HEK293 (cell line): ENCODE results near the gene PTPRG.

Experiments
- CTCF ChIA-PET: fragments of 350-600 bp; formaldehyde crosslinking; extraction: SDS; loops from one replicate; lab custom pipeline; 2021; ENCODE audit warnings: antibody characterized with exemption; lab: Yijun Ruan, JAX
- POLR2A ChIA-PET: fragments of 300-600 bp; formaldehyde crosslinking; extraction: SDS; loops from one replicate; lab custom pipeline; 2020; ENCODE audit warnings: antibody characterized with exemption, inconsistent platforms; lab: Yijun Ruan, JAX
- H3K27ac ChIP-seq: fragments of 200-500 bp; sonication (Bioruptor generic); 2 replicates; pipeline ENCODE4 v1.5.1; 2014; ENCODE audit warnings: low read depth, low read length, control low read depth, inconsistent platforms; ENCODE audit errors: extremely low read depth
- H3K36me3 ChIP-seq, 2 experiments: fragments of 200-500 bp in 1 of 2; sonication (Bioruptor generic) in 1 of 2; 1 replicate in 1 of 2; 2 replicates in 1 of 2; pipeline ENCODE4 v1.5.1; 2014 to 2017; ENCODE audit warnings: inconsistent platforms in 2 of 2, low read length in 2 of 2; ENCODE audit not compliant: control insufficient read depth in 2 of 2, insufficient read depth in 1 of 2
- H3K4me1 ChIP-seq: fragments of 200-500 bp; sonication (Bioruptor generic); 2 replicates; pipeline ENCODE4 v1.5.1; 2014; ENCODE audit warnings: mild to moderate bottlenecking, low read length, inconsistent platforms; ENCODE audit not compliant: control insufficient read depth, insufficient read depth
- H3K4me3 ChIP-seq: 2 replicates; pipeline ENCODE4 v1.5.1; 2011; ENCODE audit warnings: low read depth, mild to moderate bottlenecking, control low read depth, low read length, moderate library complexity
- H3K9me3 ChIP-seq: fragments of 200-500 bp; sonication (Bioruptor generic); 2 replicates; pipeline ENCODE4 v1.5.1; 2014; ENCODE audit warnings: low read depth, low read length, inconsistent platforms; ENCODE audit not compliant: control insufficient read depth, insufficient read depth
- CTCF ChIP-seq: fragments of 450-650 bp; formaldehyde crosslinking; IDR thresholded peaks from 2 replicates; pipeline ENCODE4 v1.5.1; 2016; ENCODE audit warnings: missing biosample characterization, missing genetic modification characterization
- FEZF1 ChIP-seq: fragments of 450-650 bp; formaldehyde crosslinking; IDR thresholded peaks from 2 replicates; pipeline ENCODE4 v1.5.1; 2016; ENCODE audit warnings: missing biosample characterization, missing genetic modification characterization
- GLIS2 ChIP-seq: fragments of 450-650 bp; formaldehyde crosslinking; IDR thresholded peaks from 2 replicates; pipeline ENCODE4 v1.5.1; 2016; ENCODE audit warnings: missing biosample characterization, missing genetic modification characterization
- HOXC10 ChIP-seq: sonication (generic); formaldehyde crosslinking; IDR thresholded peaks from 2 replicates; pipeline ENCODE4 v1.8.1; 2023; ENCODE audit warnings: mild to moderate bottlenecking, missing genetic modification reagents
- OSR2 ChIP-seq: fragments of 450-650 bp; formaldehyde crosslinking; IDR thresholded peaks from 2 replicates; pipeline ENCODE4 v1.5.1; 2016; ENCODE audit warnings: missing biosample characterization, missing genetic modification characterization
- PRDM10 ChIP-seq: fragments of 450-650 bp; formaldehyde crosslinking; IDR thresholded peaks from 2 replicates; pipeline ENCODE4 v1.5.1; 2016; ENCODE audit warnings: missing biosample characterization, missing genetic modification characterization
- PRDM6 ChIP-seq: fragments of 450-650 bp; formaldehyde crosslinking; IDR thresholded peaks from 2 replicates; pipeline ENCODE4 v1.5.1; 2017; ENCODE audit warnings: missing biosample characterization, missing genetic modification characterization
- ZBTB44 ChIP-seq: fragments of 450-650 bp; IDR thresholded peaks from 2 replicates; pipeline ENCODE4 v1.5.1; 2018; ENCODE audit warnings: missing biosample characterization, mild to moderate bottlenecking, missing genetic modification characterization
- ZEB2 ChIP-seq: fragments of 450-650 bp; formaldehyde crosslinking; IDR thresholded peaks from 2 replicates; pipeline ENCODE4 v1.5.1; 2016; ENCODE audit warnings: missing biosample characterization, missing genetic modification characterization
- ZFP69B ChIP-seq: fragments of 450-650 bp; formaldehyde crosslinking; IDR thresholded peaks from 2 replicates; pipeline ENCODE4 v1.5.1; 2016; ENCODE audit warnings: missing biosample characterization, missing genetic modification characterization
- ZNF112 ChIP-seq: fragments of 450-650 bp; formaldehyde crosslinking; IDR thresholded peaks from 2 replicates; pipeline ENCODE4 v1.5.0; 2017; ENCODE audit warnings: missing biosample characterization, missing genetic modification characterization
- ZNF155 ChIP-seq: fragments of 450-650 bp; formaldehyde crosslinking; IDR thresholded peaks from 2 replicates; pipeline ENCODE4 v1.5.1; 2016; ENCODE audit warnings: missing biosample characterization, missing genetic modification characterization
- ZNF184 ChIP-seq: fragments of 450-650 bp; IDR thresholded peaks from 2 replicates; pipeline ENCODE4 v1.5.1; 2018; ENCODE audit warnings: missing biosample characterization, mild to moderate bottlenecking, missing genetic modification characterization
- ZNF24 ChIP-seq: fragments of 450-650 bp; formaldehyde crosslinking; IDR thresholded peaks from 2 replicates; pipeline ENCODE4 v1.5.1; 2016; ENCODE audit warnings: missing biosample characterization, missing genetic modification characterization
- ZNF324 ChIP-seq: fragments of 450-650 bp; formaldehyde crosslinking; IDR thresholded peaks from 2 replicates; pipeline ENCODE4 v1.5.1; 2016; ENCODE audit warnings: missing biosample characterization, missing genetic modification characterization
- ZNF366 ChIP-seq: fragments of 450-650 bp; formaldehyde crosslinking; conservative IDR thresholded peaks from 2 replicates; pipeline ENCODE4 v1.5.1; 2016; ENCODE audit warnings: missing biosample characterization, missing genetic modification characterization
- ZNF398 ChIP-seq: fragments of 450-650 bp; formaldehyde crosslinking; IDR thresholded peaks from 2 replicates; pipeline ENCODE4 v1.5.1; 2017; ENCODE audit warnings: missing biosample characterization, missing genetic modification characterization
- ZNF514 ChIP-seq: fragments of 450-650 bp; formaldehyde crosslinking; IDR thresholded peaks from 2 replicates; pipeline ENCODE4 v1.5.1; 2016; ENCODE audit warnings: missing biosample characterization, missing genetic modification characterization
- ZNF580 ChIP-seq: fragments of 450-650 bp; formaldehyde crosslinking; IDR thresholded peaks from 2 replicates; pipeline ENCODE4 v1.5.1; 2016; ENCODE audit warnings: missing biosample characterization, missing genetic modification characterization
- ZNF600 ChIP-seq: fragments of 450-650 bp; formaldehyde crosslinking; IDR thresholded peaks from 2 replicates; pipeline ENCODE4 v1.5.1; 2016; ENCODE audit warnings: missing biosample characterization, missing genetic modification characterization
- ZNF621 ChIP-seq: fragments of 450-650 bp; formaldehyde crosslinking; IDR thresholded peaks from 2 replicates; pipeline ENCODE4 v1.5.1; 2017; ENCODE audit warnings: missing biosample characterization, missing genetic modification characterization
- ZNF624 ChIP-seq: fragments of 450-650 bp; formaldehyde crosslinking; IDR thresholded peaks from 2 replicates; pipeline ENCODE4 v1.5.1; 2017; ENCODE audit warnings: missing biosample characterization, missing genetic modification characterization
- ZNF768 ChIP-seq: fragments of 450-650 bp; formaldehyde crosslinking; IDR thresholded peaks from 2 replicates; pipeline ENCODE4 v1.5.1; 2018; ENCODE audit warnings: missing biosample characterization, mild to moderate bottlenecking, missing genetic modification characterization

The PTPRG gene

GRCh38 chr3:62210011-62210410 lies 648.6 kb downstream of the PTPRG start:
- no peaks in the 10 kb centered on the region for H3K36me3 ChIP-seq
- TF ChIP-seq ZNF184 (tag by site-specific recombination), result no peak
- no peak for TF ChIP-seq ZNF580 (tag by site-specific recombination)
- no peak for TF ChIP-seq ZNF514 (tag by site-specific recombination)
- no peak for TF ChIP-seq ZFP69B
- no peak for TF ChIP-seq ZNF621
- no peak for TF ChIP-seq ZNF324 (tag by site-specific recombination)
- ChIA-PET POLR2A (no interaction called here), CTCF (no interaction called here)
- H3K4me1 ChIP-seq, result peaks cover 4% of the 10 kb centered on the region; the same call in 1 of the 2 replicates
- H3K9me3 ChIP-seq, result no peaks in the 10 kb centered on the region
- H3K27ac ChIP-seq, result no peak overlapping the region
- H3K4me3 ChIP-seq, result no peak overlapping the region

GRCh38 chr3:62211675-62212429 lies 650.5 kb downstream of the PTPRG start:
- CTCF ChIA-PET, result interaction anchor here (1.2 to 2.5 kb wide), 2 partner anchors 10 to 13 kb away, joined by 3 to 8 read pairs; no protein-coding TSS in a partner anchor
- TF ChIP-seq CTCF (tag by site-specific recombination) (peak; percentile 29; the same call in 1 of the 2 replicates), OSR2 (peak; percentile 87), ZEB2 (tag by site-specific recombination) (no peak), GLIS2 (tag by site-specific recombination) (no peak), PRDM6 (peak; percentile 93), PRDM10 (peak; percentile 78), ZNF398 (tag by site-specific recombination) (0 out of 2 replicates have a peak, but pooled peaks have one; percentile 4), ZNF600 (tag by site-specific recombination) (no peak), FEZF1 (peak; percentile 82), ZBTB44 (0 out of 2 replicates have a peak, but pooled peaks have one; percentile 14), ZNF24 (tag by site-specific recombination) (peak; percentile 69; the same call in 1 of the 2 replicates), ZNF155 (tag by site-specific recombination) (no peak), ZNF366 (tag by site-specific recombination) (peak; percentile 48), ZNF112 (tag by site-specific recombination) (no peak), ZNF624 (tag by site-specific recombination) (no peak), ZNF768 (tag by site-specific recombination) (no peak), HOXC10 (CRISPR knock-in tag) (no peak)

More at GRCh38 chr3:62211675-62212429, 650.5 kb downstream of the PTPRG start:
- H3K36me3 ChIP-seq, result no peaks in the 10 kb centered on the region
- H3K27ac ChIP-seq, result no peak overlapping the region
- H3K4me3 ChIP-seq, result no peak overlapping the region
- no peaks in the 10 kb centered on the region for H3K9me3 ChIP-seq
- POLR2A ChIA-PET, result no interaction called here
- H3K4me1 ChIP-seq, result peaks cover 4% of the 10 kb centered on the region; the same call in 1 of the 2 replicates
